GM21576 (cell line): Measurements from ENCODE around the gene DENND1A.
A peak's percentile ranks its signal among the peaks of the same experiment; 100 is the strongest.

Experiments
- ATAC-seq: cut with Tn5 transposase; IDR thresholded peaks from one replicate; pipeline ENCODE4 v1.9.1; 2021; ENCODE audit warnings: mild to moderate bottlenecking, moderate library complexity; ENCODE audit not compliant: unreplicated experiment

Gene DENND1A

DNA sequence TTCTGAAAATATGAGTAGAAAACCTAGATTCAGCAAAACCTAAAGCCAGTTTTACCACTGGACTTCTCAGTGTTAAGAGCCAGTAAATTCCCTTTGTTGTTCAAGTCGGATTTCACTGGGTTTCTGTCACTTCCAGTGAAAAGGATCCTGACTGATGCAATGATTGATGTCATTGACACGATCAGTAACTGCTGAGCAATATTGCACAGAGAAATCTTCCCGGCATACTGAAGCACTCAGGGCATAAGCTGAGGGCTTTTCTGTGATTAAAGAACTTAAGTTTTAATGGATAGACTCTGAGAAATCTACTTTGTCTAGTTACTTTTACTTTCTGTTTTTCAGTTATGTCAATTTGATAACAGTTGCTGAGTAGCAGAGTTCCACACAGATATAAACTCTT, 61.9 kb downstream of the DENND1A start:
- no peak for ATAC-seq

DNA sequence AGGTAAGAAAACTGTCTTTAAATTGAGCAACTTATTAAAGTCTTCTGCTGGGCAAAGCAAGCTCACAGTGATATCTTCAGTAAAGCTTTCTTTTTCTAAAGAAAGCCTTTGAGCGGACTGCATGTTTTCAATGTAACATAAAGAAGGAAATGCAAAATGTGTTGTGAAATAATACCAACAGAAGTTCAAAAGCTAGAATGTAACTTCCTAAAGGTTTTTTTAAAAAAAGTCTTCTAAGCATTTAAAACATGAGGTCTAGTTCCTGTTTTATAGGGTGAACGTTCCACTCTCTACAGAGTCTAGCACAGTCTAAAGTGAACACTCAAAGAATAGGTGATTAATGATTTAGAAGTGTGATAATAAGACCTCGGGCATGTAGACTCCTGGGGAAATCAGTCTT, 62.9 kb downstream of the DENND1A start:
- ATAC-seq: no peak

DNA sequence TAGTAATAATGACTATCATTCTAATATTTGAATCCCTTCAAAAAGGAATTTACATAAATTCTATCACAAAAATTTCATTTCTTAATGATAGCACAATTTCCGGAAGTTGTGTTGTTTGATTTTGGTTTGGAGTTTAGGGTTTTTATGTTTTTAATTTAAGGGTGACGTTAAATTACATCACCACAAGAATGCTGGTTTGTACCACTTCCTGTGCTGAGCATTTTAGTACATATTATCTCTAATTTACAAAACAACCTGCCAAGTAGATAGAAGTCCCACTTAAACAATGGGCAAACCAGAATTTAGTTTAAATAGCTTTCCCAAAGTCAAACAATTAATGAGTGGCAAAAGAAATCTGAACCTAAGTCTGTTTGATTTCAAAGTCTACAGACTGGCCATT, 63.4 kb downstream of the DENND1A start:
- no peak for ATAC-seq

DNA sequence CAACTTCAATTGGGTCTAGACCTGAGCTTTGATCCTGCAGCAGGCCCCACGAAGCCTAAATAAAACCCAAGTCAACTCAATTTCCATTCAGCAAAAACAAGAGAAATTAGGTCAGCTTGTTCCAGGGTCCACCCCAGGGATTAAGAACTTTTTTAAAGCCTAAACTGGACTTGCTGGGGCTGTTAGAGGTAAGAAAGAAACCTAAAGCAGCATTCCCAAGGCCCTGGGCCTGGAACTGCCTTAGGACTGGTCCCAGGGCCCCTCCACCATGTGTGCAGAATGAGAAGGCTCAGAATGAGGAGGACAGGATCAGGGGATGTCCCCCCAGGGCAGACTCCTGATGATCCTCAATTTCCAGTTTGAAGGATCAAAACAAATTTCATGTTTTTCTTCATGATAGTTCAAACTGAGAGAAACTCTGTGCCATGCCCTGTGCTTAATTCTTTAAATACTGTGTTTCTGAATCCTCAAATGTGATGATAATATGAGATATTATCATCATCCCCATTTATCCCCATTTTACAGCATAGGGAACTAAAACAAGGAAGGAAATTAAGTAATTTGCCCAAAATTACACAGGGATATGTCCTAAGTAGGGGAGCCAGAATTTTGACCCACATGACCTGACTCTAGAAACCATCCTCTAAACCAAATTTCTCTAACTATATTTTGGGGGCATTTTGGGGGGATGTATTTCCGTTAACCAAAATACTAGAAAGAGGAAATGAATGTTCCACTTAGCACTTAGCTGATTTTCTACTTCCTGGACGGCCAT, 64.5 kb downstream of the DENND1A start:
- no peak for ATAC-seq

DNA sequence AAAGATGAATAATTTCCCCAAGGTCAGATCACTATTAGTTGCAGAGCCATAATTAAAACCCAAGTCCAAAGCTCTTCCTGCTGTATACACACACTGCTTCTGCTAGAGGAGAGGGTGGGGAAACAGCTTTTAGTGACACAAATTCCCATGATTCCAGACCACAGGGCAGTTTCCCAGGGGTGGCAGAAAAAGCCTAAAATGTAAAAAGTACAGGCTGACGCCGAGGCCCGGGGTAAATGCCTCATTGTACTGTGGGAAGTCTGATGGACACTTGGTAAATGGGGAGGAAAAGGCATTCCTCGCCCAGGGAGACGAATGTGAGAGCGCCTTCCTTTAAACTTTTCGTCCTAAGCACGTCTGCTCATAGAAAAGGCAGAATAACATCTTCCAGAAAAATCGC, 65.7 kb downstream of the DENND1A start:
- no peak for ATAC-seq

DNA sequence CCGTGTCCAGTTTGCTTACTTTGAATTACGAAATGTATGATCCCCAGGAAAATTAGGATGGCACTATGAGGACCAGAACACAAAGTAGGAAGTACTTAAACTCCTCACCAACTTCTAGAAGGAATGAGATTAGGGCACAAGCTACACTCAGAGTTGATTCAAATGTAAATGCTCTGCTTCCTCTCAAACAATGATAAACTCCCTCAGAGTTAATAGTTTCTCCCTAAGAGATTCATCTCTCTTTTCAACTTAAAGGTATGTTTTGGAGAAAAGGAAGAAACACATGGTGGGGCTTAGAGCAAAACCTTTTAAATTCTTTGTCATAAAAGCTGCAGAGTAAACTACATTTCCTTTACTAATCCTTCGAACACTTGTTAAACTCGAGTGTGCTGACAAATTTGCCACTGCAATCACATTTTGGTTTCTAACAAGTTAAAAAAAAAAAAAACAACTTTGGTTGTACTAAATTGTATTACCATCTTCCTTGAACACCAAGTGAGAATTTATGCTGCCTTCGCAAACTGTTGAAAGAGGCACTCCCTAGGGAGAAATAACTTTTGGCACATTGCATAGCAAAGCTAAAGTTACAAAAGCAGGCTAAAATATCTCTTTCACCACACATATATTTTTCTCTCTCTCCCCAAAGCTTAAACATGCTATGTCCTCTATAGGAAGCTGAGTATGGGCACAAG, 66.6 kb downstream of the DENND1A start:
- no peak for ATAC-seq

DNA sequence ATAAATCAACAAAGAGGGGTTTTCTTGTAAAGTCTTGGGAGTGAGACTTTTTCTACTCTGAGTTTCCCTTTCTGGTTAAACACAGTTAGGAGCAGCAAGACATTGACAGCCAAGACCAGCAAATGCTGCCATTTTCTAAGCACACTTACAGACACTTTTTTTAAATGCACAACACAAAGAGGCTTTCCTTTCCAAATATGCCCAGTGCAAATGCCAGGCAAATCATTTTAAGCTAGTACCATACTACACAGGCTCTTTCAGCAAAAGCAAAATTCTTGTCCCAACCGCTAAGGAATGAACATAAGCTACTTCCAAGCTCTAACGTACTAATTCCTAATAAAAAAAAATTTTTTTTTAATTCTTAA, 68.2 kb downstream of the DENND1A start:
- ATAC-seq: no peak

DNA sequence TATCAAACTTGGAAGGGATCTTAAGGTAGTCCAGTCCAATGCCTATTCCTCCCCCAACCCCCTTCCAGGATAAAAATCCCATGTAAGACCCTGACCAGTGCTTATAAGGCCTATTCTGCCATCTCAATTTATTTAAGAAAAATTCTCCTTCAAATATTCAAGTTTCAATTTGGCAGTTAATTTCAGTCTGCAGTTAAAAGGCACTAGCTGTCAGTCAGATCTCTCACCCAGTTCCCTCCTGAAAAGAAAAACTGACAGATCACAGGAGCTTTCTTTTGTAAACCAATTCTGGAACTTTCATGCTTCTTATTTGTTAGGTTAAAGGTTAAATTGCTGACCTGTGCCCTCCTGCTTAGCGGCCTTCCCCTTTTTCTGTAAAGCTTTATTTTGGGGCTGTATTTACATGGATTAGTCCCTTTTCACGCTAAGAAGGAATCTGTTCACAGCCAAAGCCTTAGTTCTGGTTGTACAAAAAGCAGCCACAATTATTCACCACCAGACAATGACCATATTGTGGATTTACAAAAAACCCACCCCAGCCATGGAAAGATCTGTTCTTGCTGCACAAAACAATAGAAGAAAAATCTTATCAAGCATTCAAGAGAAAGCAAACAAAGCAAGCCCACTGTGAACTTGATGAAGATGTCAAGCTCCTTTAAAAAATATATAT, 68.7 kb downstream of the DENND1A start:
- ATAC-seq: no peak

DNA sequence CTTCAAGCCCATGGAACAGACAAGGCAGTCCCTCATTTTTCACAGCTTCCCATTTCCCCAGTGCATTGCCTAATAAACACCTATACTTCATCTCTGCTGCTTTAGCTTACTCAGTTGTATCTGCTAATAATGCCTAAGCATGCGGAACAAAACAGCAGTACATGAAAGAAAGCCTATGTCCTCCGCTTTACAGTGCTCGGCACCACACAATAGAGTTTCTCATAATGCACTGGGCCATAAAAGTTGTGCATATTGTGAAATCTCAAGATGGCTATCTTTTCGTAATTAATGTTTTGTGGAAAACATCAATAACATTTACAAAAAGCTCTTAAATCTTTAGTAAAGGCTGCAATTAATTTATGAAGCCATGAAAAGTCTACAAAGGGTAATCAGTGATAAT, 69.3 kb downstream of the DENND1A start:
- no peak for ATAC-seq

DNA sequence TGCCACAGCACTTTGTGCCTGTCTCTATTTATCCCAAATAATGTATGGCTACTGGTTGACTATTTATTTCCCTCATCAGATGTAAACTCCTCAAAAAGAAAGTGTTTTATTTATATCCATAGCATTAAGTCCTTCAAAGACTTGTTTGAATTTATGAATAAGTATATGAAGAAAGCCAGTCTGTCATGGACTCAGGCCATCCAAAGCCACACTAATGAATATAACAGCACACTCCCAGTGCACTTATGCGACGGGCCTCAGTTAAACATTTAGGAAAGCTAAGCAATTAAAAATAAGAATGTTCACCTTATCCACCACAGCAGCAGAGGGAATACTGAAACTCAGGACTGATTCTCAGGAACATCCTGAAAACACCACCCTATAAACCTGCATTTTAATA, 77.5 kb downstream of the DENND1A start:
- ATAC-seq: no peak

DNA sequence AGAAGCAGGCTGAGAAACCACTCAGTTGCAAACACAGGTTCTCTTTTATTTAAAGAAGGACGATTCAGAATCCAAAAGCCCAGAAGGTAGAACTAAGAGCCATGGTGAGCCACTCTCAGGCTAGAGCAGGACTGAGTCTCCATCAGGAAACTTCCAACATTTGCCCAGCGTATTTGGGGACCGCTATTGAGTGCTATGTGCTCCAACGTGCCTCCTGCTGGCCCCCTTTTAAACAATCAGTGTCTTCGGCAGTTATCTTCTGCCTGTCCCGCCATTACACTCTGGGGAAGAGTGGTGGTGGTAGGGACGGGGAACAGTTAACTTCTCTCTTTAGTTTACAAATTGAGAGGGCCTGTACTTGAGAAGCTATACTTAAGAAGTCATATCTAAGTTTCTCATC, 78.1 kb downstream of the DENND1A start:
- ATAC-seq: no peak

DNA sequence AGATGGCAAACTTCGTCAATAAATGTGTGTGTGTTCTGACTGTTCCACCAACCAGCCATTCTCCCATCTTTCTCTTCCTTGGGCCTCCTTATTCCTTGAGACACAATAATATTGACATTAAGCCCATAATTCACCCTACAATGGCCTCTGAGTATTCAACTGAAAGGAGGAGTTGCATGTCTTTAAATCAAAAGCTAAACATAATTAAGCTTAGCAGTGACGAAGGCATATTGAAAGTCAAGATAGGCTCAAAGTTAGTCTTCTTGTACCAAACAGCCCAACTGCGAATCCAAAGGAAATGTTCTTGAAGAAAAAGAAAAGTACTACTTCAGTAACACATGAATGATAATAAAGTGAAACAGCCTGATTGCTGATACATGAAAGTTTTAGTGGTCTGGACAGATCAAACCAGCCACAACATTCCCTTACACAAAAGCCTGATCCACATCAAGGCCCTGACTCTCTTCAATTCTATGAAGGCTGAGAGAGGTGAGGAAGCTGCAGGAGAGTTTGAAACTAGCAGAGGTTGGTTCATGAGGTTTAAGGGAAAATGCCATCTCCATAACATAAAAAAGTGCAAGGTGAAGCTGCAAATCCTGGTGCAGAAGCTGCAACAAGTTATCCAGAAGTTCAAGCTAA, 81.4 kb downstream of the DENND1A start:
- ATAC-seq: no peak

DNA sequence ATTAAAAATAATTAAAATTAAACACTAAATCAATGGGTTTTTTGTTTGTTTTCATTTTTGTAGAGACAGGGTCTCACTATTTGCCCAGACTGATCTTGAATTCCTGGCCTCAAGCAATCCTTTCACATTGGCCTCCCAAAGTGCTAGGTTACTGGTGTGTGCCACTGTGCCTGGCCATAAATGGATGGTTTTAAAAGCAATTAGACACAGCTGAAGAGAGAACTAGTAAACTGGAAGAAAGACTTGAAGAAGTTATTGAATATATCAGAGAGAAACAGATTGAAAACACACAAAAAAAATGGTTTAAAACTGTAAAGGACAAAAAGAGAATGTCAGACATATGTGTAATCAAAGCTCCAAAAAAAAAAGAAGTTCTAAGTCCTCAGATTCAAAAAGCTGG, 83.0 kb downstream of the DENND1A start:
- ATAC-seq: no peak

DNA sequence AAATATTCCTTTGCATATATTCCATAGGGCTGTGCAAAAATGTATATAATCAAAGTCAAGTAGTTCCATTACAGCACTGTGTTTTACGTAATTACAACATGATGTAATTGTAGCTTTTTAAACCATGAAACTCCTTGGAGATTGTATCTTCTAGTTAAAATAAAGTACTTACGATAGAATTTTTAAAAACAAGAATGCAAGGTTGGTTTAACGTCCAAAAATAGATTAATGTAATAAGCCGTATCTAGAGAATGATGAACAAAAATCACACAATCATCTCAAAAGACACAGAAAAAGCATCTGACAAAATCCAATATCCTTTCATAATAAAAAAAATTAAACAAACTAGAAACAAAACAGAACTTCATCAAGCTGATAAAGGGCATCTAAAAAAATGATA, 86.2 kb downstream of the DENND1A start:
- no peak for ATAC-seq

DNA sequence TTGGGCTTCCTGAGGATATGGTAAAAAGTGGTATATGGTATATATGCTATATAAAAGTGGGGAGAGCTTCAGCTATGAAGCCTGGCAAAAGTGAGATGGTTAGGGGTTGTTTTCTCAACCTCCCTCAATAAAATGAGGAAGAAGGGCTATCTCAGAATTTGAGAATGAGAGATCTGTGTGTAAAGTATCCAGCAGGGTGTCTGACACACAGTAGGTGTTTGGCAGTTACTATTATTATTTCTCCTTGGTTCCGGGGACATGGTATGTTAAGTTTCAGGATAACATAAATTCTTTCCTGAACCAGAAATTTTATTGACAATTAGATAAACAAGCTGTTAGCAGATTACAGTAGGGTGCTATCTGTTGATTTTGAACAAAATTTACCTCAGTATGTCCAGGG, 94.1 kb downstream of the DENND1A start:
- ATAC-seq: no peak

DNA sequence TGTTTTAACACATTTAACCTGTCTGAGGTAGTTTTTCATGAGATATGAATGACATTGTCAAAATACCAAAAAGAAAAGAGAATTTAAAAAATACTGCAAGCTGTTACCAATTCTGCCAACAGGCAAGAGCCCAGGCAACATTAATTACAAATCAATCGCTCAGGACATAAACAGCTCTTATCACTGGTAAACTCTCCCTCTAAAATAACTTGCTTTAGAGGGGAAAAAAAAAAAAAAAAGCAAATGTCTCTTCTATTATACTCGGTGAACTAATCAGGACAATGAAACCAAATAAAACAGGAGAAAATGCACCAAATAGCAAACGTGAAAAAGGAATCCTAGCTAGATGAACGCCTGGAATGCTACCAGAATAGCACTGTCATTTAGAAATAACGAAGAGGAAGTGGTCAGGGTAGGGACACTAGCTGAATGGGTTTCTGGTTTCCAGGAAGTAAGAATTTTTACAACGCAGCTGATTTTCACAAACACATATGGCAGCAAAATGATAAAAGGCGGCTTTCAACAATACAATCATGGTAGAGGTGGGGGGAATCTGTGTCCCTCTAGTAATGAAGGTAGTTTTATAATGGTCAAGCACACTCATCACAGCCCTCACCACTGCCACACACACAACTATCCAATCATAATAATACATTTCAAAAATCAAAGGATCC, 94.9 kb downstream of the DENND1A start:
- peak; percentile 55 for ATAC-seq

DNA sequence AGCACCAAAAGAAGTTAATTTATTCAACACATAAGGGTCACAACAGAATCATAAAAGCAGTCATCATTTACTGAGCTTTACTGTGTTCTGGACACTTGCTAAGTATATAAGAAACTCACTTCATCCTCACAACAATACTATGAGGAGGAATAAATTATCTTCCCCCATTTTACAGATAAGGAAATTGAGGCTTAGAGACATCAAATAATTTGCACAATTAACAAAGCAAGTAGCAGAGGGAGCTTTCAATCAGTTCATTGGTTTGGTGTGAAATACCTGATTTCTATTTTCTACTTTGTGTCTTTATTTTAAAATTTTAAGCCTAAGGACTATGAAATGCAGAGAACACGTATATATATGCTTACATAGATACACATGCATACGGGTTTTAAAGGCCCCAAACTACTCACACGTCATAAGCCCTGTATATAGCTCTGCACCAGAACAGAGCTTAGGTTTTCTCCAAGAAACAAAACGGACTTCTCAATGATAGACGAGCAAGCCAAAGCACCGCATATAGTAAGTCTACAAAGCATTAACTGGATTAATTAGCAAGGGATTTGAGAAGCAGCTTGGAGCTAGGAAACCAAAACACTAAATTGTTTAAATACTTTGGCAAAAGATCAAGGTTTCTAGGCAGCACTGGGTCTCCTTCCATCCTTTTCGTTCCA, 95.6 kb downstream of the DENND1A start:
- ATAC-seq: no peak

DNA sequence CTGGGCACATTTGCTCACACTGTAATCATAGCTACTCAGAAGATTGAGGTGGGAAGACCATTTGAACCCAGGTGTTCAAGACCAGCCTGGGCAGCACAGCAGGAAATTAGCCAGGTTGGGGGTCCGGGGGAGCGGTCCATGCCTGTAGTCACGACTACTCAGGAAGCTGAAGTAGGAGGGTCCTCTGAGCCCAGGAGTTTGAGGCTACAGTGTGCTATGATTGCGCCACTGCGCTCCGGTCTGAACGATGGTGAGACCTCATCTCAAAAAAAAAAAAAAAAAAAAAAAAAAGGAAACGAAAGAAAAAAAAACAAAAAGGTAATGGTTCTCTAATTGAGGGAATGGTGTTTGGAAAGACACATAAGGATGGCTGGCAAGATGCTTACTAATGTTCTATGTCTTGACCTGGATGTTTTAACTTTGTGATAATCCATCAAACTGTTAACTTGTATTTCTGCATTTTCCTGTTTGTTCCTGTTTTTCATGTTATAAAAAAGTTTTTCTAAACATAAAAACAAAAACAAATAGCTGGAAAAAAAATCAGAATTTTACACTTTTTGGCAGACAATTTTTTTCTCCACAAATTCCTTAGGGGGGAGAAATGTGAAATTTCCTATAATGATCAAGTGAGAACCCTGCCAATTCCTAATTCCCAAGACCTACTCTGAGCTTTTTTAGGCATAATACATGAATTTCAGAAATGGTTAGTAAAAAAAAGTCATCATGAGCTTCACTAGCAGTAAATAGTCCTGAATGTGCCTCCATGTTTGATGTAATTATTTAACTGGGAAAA, 96.9 kb downstream of the DENND1A start:
- no peak for ATAC-seq

DNA sequence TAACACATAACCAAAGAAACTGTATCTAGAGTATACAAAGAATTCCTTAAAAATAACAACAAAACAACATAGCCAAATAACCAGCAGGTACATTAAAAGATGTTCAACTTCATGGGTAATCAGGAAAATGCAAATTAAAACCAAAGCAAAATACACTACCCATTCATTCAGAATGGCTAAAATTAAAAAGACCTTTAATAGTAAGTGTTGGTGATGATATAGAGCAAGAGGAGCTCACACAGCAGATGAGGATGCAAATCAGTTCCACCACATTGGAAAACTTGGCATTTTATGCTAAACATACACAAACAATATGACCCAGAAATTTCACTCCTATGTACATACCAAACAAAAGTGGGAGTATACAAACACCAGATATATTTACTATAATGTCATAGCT, 97.8 kb downstream of the DENND1A start:
- ATAC-seq: no peak

DNA sequence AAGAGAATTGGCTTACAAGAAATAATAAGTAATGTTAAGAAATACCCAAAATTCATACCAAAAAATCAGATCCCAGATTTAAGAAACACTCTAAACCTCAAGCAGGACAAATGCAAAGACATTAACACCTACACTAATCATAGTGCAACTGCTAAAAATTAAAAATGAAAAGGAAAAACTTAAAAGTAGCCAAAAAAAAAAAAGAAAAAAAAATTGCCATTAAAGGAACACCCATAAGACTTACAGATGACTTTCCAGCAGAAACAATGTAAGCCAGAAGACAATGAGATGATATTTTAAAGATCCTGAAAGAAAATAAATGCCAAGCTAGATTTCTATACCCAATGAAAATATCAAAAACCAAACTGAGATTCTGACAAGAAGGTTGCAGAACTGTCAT, 101.5 kb downstream of the DENND1A start:
- ATAC-seq: no peak
